CD4-positive, alpha-beta T cell treated with Interleukin-10 for 1 hour (primary cell): Measurements from ENCODE around the gene MVP.
"Not testable (repeated sequence)": the region's sequence is repeated elsewhere in the genome, so short reads cannot be mapped to it uniquely, and the experiment has no call there.

ENCODE experiments used
- DNase-seq: peaks from one replicate; pipeline ENCODE4 v3.0.0-alpha.2; 2020

Gene MVP

GRCh38 chr16:29844575-29845331 is 24.5 kb downstream of the MVP start:
- DNase-seq = no peak

- no peak for DNase-seq
Measured at GRCh38 chr16:29845656-29846055, 25.4 kb downstream of the MVP start.

- DNase-seq = peak; percentile 84
Measured at GRCh38 chr16:29848420-29849297, 28.4 kb downstream of the MVP start.

- DNase-seq = no peak
Measured at GRCh38 chr16:29849505-29849904, 29.2 kb downstream of the MVP start.

GRCh38 chr16:29850998-29851397 is 30.7 kb downstream of the MVP start:
- DNase-seq = no peak

- no peak for DNase-seq
Measured at GRCh38 chr16:29852654-29853053, 32.4 kb downstream of the MVP start.

- DNase-seq = no peak
Measured at GRCh38 chr16:29854520-29855100, 34.3 kb downstream of the MVP start.

GRCh38 chr16:29857133-29857760 is 37.0 kb downstream of the MVP start:
- DNase-seq = no peak

- no peak for DNase-seq
Measured at GRCh38 chr16:29858149-29858849, 38.0 kb downstream of the MVP start.

- DNase-seq = no peak
Measured at GRCh38 chr16:29858974-29859373, 38.7 kb downstream of the MVP start.

- DNase-seq = no peak
Measured at GRCh38 chr16:29860218-29860617, 40.0 kb downstream of the MVP start.

GRCh38 chr16:29862383-29862883 is 42.2 kb downstream of the MVP start:
- peak; percentile 13 for DNase-seq

- peak; percentile 96 for DNase-seq
Measured at GRCh38 chr16:29862884-29863668, 42.8 kb downstream of the MVP start, which contains the start of gene CDIPT. Gene CDIPT, minus strand, starts transcription at chr16:29863226. Its CDS starts 369 bp downstream, at chr16:29862857.

- no peak for DNase-seq
Measured at GRCh38 chr16:29863669-29863984, 43.4 kb downstream of the MVP start.

- no peak for DNase-seq
Measured at GRCh38 chr16:29864205-29864604, 43.9 kb downstream of the MVP start.

GRCh38 chr16:29868396-29869009 is 48.2 kb downstream of the MVP start:
- no peak for DNase-seq

GRCh38 chr16:29869067-29869466 is 48.8 kb downstream of the MVP start:
- not testable (repeated sequence) for DNase-seq

- DNase-seq = no peak
Measured at GRCh38 chr16:29871822-29872546, 51.7 kb downstream of the MVP start.

GRCh38 chr16:29873319-29873718 is 53.1 kb downstream of the MVP start:
- DNase-seq = no peak

- no peak for DNase-seq
Measured at GRCh38 chr16:29875206-29875605, 54.9 kb downstream of the MVP start.
